NCI-H69 (cell line): ENCODE measurements around the gene ARRB1.

Experiments
- DNase-seq: peaks from one replicate; lab custom pipeline; 2025; lab: John Stamatoyannopoulos, UW

ARRB1 gene

GRCh38 chr11:75229466-75229865, 122.0 kb downstream of the ARRB1 start:
- DNase-seq: no peak

DNA sequence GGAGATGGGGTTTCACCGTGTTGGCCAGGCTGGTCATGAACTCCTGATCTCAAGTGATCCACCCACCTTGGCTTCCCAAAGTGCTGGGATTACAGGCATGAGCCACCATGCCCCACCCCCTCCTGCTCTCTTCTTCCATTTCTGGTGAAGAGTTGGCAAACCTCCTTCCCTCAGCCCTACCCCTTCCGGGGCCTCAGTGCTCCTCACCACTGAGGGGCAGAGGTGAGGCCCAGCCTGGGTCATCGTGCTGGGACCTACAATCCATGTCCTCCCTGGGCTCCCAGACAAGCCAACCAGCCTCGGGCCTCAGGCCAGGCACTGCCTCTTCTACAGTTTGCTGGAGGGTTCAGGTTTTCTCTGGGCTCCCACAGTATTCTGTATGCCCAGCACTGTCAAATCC, 125.7 kb downstream of the ARRB1 start:
- no peak for DNase-seq

DNA sequence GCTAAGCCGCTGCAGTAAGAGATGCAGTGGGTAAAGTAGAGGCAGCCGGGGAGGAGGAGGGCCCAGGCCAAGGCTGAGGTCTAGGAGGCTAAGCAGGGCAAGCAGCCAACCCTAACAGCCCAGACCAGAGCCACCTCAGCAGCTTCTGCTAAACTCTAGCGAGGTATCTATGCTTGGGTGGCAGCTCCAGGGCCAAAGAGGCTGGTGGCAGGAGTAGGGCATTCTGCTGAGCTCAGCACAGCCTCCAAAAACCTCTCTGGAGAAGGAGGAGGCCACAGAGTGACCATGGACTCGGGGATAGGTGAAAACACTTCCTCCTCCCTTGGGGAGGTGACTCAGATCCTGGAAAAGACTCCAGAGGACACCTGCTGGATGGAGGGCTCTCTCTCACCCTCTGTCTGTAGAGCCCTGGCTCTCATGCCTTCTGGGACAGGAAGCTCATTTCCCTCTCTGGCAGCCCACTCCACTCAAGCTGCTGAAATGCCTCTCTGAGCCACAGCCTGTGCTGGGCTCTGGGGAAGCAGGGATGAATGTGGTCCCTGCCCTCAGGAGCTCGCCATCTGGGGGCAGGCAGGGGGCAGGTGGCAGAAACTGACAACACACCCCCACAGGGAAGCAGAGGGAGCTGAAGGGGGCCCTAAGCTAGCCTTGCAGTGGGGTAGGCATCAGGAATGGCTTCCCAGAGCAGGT, 127.4 kb downstream of the ARRB1 start:
- peak; percentile 33 for DNase-seq

- DNase-seq: peak; percentile 31
Measured at GRCh38 chr11:75219869-75220268, 131.6 kb downstream of the ARRB1 start.

GRCh38 chr11:75214843-75215242, 136.6 kb downstream of the ARRB1 start:
- no peak for DNase-seq

DNA sequence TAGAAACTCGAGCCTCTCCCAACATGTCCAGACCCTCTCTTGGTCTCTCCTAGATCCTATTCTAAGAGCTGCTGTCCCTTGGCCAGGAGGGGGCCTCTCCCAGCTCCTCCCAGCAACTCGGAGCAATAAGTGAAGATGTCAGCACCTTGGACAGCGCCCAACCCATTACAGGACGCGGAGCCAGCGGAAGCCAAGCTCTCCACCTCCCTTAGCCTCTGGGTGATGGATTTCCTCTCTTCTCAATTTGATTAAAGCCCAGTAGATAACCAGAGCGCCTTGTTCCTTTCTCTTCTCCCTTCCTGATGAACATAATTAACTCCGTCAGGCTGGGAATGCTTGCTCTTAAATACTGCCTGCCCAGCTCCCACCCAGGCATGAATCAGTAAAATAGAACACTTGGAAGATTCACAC, 137.0 kb downstream of the ARRB1 start:
- DNase-seq: peak; percentile 58
